B cell (primary cell): Measurements from ENCODE around the gene ZDHHC21. TPM values are rescaled to one million over a fixed set of nuclear protein-coding genes. Genes with fewer than 3 reads are reported as not detected.

Source experiments
- ATAC-seq: fragments of 200-7000 bp; cut with Tn5 transposase; one replicate; pipeline ENCODE4 v1.10.0; 2021; ENCODE audit warnings: low read depth, mild to moderate bottlenecking, moderate number of reproducible peaks, moderate library complexity
- CTCF ChIA-PET: fragments of 350-600 bp; sonication (Branson Sonifier 250); formaldehyde crosslinking; loops from one replicate; lab custom pipeline; 2021; ENCODE audit warnings: antibody characterized with exemption, inconsistent platforms; lab: Charles Lee
- POLR2A ChIA-PET: fragments of 350-600 bp; sonication (Branson Sonifier 250); formaldehyde crosslinking; loops from one replicate; lab custom pipeline; 2021; ENCODE audit warnings: antibody characterized with exemption; lab: Charles Lee
- DNase-seq: peaks from one replicate; pipeline ENCODE4 v3.0.0; 2013
- H2AFZ ChIP-seq: 2 replicates; pipeline ENCODE4 v1.6.1; 2012; ENCODE audit warnings: mild to moderate bottlenecking, low read depth, low read length; ENCODE audit not compliant: insufficient read depth, poor library complexity, severe bottlenecking
- H3K27ac ChIP-seq, 2 donors: 1 replicate in 1 of 2; 2 replicates in 1 of 2; pipeline ENCODE4 v1.5.1; 2012 to 2013; ENCODE audit warnings: low read length in 2 of 2, mild to moderate bottlenecking in 2 of 2, moderate library complexity in 1 of 2
- H3K27me3 ChIP-seq, 4 experiments: fragments of 200-600 bp in 1 of 4; sonication (generic) in 1 of 4; replicated peaks in 1 of 4; 1 replicate in 2 of 4; 2 replicates in 2 of 4; pipeline versions ENCODE4 v1.6.1 to v1.7.0; 2013 to 2016; ENCODE audit warnings: low read length in 3 of 4, mild to moderate bottlenecking in 2 of 4, mixed read lengths in 1 of 4, moderate library complexity in 1 of 4; ENCODE audit not compliant: insufficient read depth in 4 of 4, control insufficient read depth in 3 of 4; ENCODE audit errors: control extremely low read depth in 1 of 4
- H3K36me3 ChIP-seq, 2 experiments: replicated peaks in 1 of 2; 1 replicate in 1 of 2; 2 replicates in 1 of 2; pipeline versions ENCODE4 v1.6.1 to v1.7.1; 2013; ENCODE audit warnings: low read length in 1 of 2; ENCODE audit not compliant: insufficient read depth in 2 of 2, control insufficient read depth in 1 of 2; ENCODE audit errors: control extremely low read depth in 1 of 2, extremely low read depth in 1 of 2
- H3K4me1 ChIP-seq, 2 donors: fragments of 200-600 bp in 1 of 2; sonication (generic) in 1 of 2; 1 replicate in 1 of 2; 2 replicates in 1 of 2; pipeline versions ENCODE4 v1.5.1 to v1.6.1; 2013 to 2017; ENCODE audit warnings: low read length in 2 of 2; ENCODE audit not compliant: control insufficient read depth in 2 of 2, insufficient read depth in 2 of 2
- H3K4me2 ChIP-seq: replicated peaks from 2 replicates; pipeline ENCODE3; 2012; ENCODE audit warnings: mild to moderate bottlenecking, low read depth, low read length; ENCODE audit not compliant: poor library complexity, severe bottlenecking
- H3K4me3 ChIP-seq, 5 experiments: fragments of 200-600 bp in 1 of 5; sonication (generic) in 1 of 5; 1 replicate in 3 of 5; 2 replicates in 2 of 5; pipeline versions ENCODE4 v1.5.1 to v1.7.0; 2011 to 2016; ENCODE audit warnings: low read length in 4 of 5, mild to moderate bottlenecking in 4 of 5, low read depth in 2 of 5, control low read depth in 1 of 5, moderate library complexity in 1 of 5; ENCODE audit not compliant: insufficient read depth in 1 of 5; ENCODE audit errors: control extremely low read depth in 1 of 5, extremely low read depth in 1 of 5
- H3K79me2 ChIP-seq: fragments of 200-600 bp; sonication (generic); one replicate; pipeline ENCODE4 v1.6.0; 2016; ENCODE audit warnings: low read length; ENCODE audit not compliant: control insufficient read depth, insufficient read depth
- H3K9ac ChIP-seq: fragments of 200-600 bp; sonication (generic); 2 replicates; pipeline ENCODE4 v1.6.1; 2017; ENCODE audit warnings: mild to moderate bottlenecking, low read length, moderate library complexity
- H3K9me3 ChIP-seq, 3 donors: one replicate each; pipeline versions ENCODE4 v1.6.1 to v1.7.1; 2013; ENCODE audit warnings: low read length in 2 of 3; ENCODE audit not compliant: control insufficient read depth in 2 of 3, insufficient read depth in 1 of 3; ENCODE audit errors: control extremely low read depth in 1 of 3
- H4K20me1 ChIP-seq: 2 replicates; pipeline ENCODE4 v1.6.0; 2012; ENCODE audit warnings: mild to moderate bottlenecking, low read length; ENCODE audit not compliant: insufficient read depth, control insufficient read depth, poor library complexity, severe bottlenecking
- H3K27ac Mint-ChIP-seq: one replicate; pipeline ENCODE4 v1.8.0; 2021; ENCODE audit warnings: mixed read lengths
- H3K27me3 Mint-ChIP-seq: one replicate; pipeline ENCODE4 v1.8.0; 2021; ENCODE audit warnings: mixed read lengths
- H3K4me1 Mint-ChIP-seq: one replicate; pipeline ENCODE4 v1.8.0; 2021; ENCODE audit warnings: mixed read lengths
- H3K4me3 Mint-ChIP-seq: one replicate; pipeline ENCODE4 v1.8.0; 2021; ENCODE audit warnings: mixed read lengths
- H3K9me3 Mint-ChIP-seq: one replicate; pipeline ENCODE4 v1.8.0; 2022; ENCODE audit warnings: mixed read lengths; ENCODE audit not compliant: insufficient read depth
- CTCF ChIP-seq: fragments of 200-600 bp; IDR thresholded peaks from one replicate; pipeline ENCODE4 v1.8.0; 2022; ENCODE audit warnings: antibody characterized with exemption, mild to moderate bottlenecking
- EZH2 ChIP-seq: IDR thresholded peaks from 2 replicates; pipeline ENCODE4 v1.6.1; 2012; ENCODE audit warnings: borderline replicate concordance, low read depth, mild to moderate bottlenecking, moderate library complexity, low read length; ENCODE audit not compliant: insufficient read depth, poor library complexity, severe bottlenecking
- WGBS: methylation state at CpG from one replicate; pipeline ENCODE4 v1.1.5; 2013; ENCODE audit warnings: missing lambda C conversion rate; ENCODE audit not compliant: insufficient coverage; 5-methylcytosine and 5-hydroxymethylcytosine counted together
- intact Hi-C: fragments of 100-400 bp; cut with micrococcal nuclease; formaldehyde crosslinking; loops from one replicate; pipeline ENCODE4 v1.10.0; 2022
- polyA minus RNA-seq: library from RNA; depleted of rRNA, polyadenylated mRNA; stranded (reverse); fragments of >200 nt; gene quantifications from 2 replicates; pipeline ENCODE4 v1.2.3, GENCODE V29; 2012
- polyA plus RNA-seq: library from polyadenylated mRNA; depleted of rRNA; stranded (reverse); fragments of >200 nt; gene quantifications from 2 replicates; pipeline ENCODE4 v1.2.3, GENCODE V29; 2012
- total RNA-seq, 2 donors: library from RNA; stranded (reverse); fragments of 120-200 nt in 1 of 2; gene quantifications; 1 replicate in 1 of 2; 2 replicates in 1 of 2; pipeline versions ENCODE4 v1.2.3 to v1.2.4, GENCODE V29; 2013 to 2022

ZDHHC21 gene
- total RNA-seq, result 35.5 and 39.7 TPM in 2 replicates
- total RNA-seq (2013), result 32.2 TPM
- 10.3 and 13.0 TPM in 2 replicates for polyA plus RNA-seq
- 11.0 and 12.2 TPM in 2 replicates for polyA minus RNA-seq

- POLR2A ChIA-PET, result interaction anchor here (0.6 to 0.8 kb wide), 2 partner anchors 778 to 818 kb away, joined by 3 read pairs; no protein-coding TSS in a partner anchor
- ATAC-seq, result peak; percentile 80
Observed at GRCh38 chr9:14693251-14693861, at the start of gene ZDHHC21. Gene ZDHHC21, minus strand, starts transcription at chr9:14693432. Its CDS starts 19,092 bp downstream, at chr9:14674340.

More at GRCh38 chr9:14693251-14693861, at the start of gene ZDHHC21:
- H3K9me3 ChIP-seq, result no peaks in the 10 kb centered on the region
- peak within 1 kb of the TSS; percentile 41 to 80 (median 68) for H3K4me3 ChIP-seq
- no peak for TF ChIP-seq CTCF
- no peak for TF ChIP-seq EZH2
- peak; percentile 69 for DNase-seq
- no peaks in the 10 kb centered on the region for H3K27me3 Mint-ChIP-seq
- H3K4me3 Mint-ChIP-seq, result peak within 1 kb of the TSS; percentile 95
- 3% methylated on average over 50 of the region's 50 CpGs for WGBS
- intact Hi-C loops, result loop anchor here (1.0 to 5.0 kb wide), 2 partner anchors 13 to 36 kb away; no protein-coding TSS in a partner anchor
- H2AFZ ChIP-seq, result peak within 1 kb of the TSS; percentile 96
- H3K9ac ChIP-seq, result peak within 1 kb of the TSS; percentile 79
- peaks cover 0 to 15% of the 10 kb centered on the region in 2 experiments for H3K36me3 ChIP-seq
- H3K27me3 ChIP-seq, result peaks cover 0 to 4% (median 0%) of the 10 kb centered on the region in 4 experiments
- H3K4me2 ChIP-seq, result peak within 1 kb of the TSS; percentile 89
- CTCF ChIA-PET, result interaction anchor here (0.6 to 1.8 kb wide), 3 partner anchors 32 to 725 kb away, joined by 3 to 8 read pairs (median 4); no protein-coding TSS in a partner anchor
- no peaks in the 10 kb centered on the region for H3K9me3 Mint-ChIP-seq
- peaks cover 41 to 43% of the 10 kb centered on the region in 2 donors for H3K4me1 ChIP-seq
- peaks cover 49% of the 10 kb centered on the region for H3K4me1 Mint-ChIP-seq
- peaks cover 39% of the 10 kb centered on the region for H3K79me2 ChIP-seq
- peak within 1 kb of the TSS; percentile 27 to 72 for H3K27ac ChIP-seq
- peak within 1 kb of the TSS; percentile 95 for H3K27ac Mint-ChIP-seq
- H4K20me1 ChIP-seq, result no peaks in the 10 kb centered on the region
